Stimulated activated naive CD8-positive, alpha-beta T cell treated with anti-CD3 and anti-CD28 coated beads, Interleukin-15, amount 100 ng/mL, for 72 hours (primary cell): ENCODE data around the gene TMEM266.

Experiments used
- ATAC-seq: fragments of 150-1000 bp; cut with Tn5 transposase; 2 replicates; pipeline ENCODE4 v1.10.0; 2021; ENCODE audit warnings: mild to moderate bottlenecking, moderate library complexity
- DNase-seq, 2 donors: peaks; one replicate each; pipeline ENCODE4 v3.0.0; 2021 to 2022
- H3K27ac Mint-ChIP-seq, 2 donors: one replicate each; pipeline ENCODE4 v1.8.0; 2022; ENCODE audit warnings: mild to moderate bottlenecking in 2 of 2, mixed read lengths in 2 of 2, moderate library complexity in 2 of 2
- H3K27me3 Mint-ChIP-seq: one replicate; pipeline ENCODE4 v1.8.0; 2022; ENCODE audit warnings: mixed read lengths
- H3K4me1 Mint-ChIP-seq: one replicate; pipeline ENCODE4 v1.8.0; 2022; ENCODE audit warnings: mild to moderate bottlenecking, mixed read lengths
- H3K4me3 Mint-ChIP-seq, 2 donors: one replicate each; pipeline ENCODE4 v1.8.0; 2022; ENCODE audit warnings: mild to moderate bottlenecking in 2 of 2, mixed read lengths in 2 of 2, moderate library complexity in 1 of 2
- H3K9me3 Mint-ChIP-seq, 2 donors: one replicate each; pipeline ENCODE4 v1.8.0; 2022; ENCODE audit warnings: mixed read lengths in 2 of 2

TMEM266 gene

DNA sequence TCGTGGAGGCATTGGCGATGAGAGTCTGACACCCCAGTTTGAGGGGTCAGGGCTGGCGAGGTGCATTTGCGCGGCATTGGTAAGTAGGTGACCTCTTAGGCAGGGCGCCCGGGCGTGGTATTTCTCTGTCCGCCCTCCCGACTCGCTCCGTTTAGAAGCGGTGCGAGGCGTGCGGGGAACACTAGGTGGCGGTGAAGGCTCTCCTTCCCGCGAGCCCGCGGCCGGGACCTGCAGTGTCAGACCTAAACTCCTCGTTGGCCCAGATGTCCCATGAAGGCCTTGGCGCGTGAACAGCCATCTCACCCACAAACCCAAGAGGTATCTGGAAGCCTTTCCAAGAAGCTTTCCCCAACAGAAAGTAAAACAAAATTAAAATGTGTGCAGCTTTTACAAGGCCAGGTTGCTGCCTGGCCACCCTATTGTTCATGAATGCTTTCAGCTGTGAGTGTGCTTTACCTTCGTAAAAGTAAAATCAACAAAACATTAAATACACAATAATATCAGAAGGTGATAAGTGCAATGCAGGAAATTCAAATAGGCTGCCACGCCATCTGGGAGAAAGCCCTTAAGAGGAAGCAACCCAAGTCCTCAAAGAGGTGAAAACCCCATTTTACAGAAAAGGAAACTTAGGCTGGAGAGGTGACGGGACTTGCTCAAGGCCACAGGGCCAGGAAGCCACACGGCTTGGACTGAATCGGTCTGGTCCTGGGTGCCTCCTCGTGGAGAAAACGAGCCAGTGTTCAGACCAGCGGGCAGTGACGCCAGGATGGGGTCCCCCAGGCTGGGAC lies 131.2 kb downstream of the TMEM266 start:
- ATAC-seq (peak; percentile 90), DNase-seq (peak; percentile 74 to 75)
- Mint-ChIP-seq H3K4me1 (peaks cover 19% of the 10 kb centered on the region), H3K4me3 (peak overlapping the region; percentile 27 to 38), H3K9me3 (no peaks in the 10 kb centered on the region), H3K27me3 (peaks cover 91% of the 10 kb centered on the region), H3K27ac (no peak overlapping the region)

GRCh38 chr15:76191539-76192244 lies 131.9 kb downstream of the TMEM266 start:
- H3K27ac Mint-ChIP-seq: no peak overlapping the region
- no peaks in the 10 kb centered on the region for H3K9me3 Mint-ChIP-seq
- DNase-seq (no peak), ATAC-seq (no peak)
- H3K27me3 Mint-ChIP-seq: peaks cover 85% of the 10 kb centered on the region
- H3K4me3 Mint-ChIP-seq: no peak overlapping the region
- H3K4me1 Mint-ChIP-seq: peaks cover 19% of the 10 kb centered on the region

DNA sequence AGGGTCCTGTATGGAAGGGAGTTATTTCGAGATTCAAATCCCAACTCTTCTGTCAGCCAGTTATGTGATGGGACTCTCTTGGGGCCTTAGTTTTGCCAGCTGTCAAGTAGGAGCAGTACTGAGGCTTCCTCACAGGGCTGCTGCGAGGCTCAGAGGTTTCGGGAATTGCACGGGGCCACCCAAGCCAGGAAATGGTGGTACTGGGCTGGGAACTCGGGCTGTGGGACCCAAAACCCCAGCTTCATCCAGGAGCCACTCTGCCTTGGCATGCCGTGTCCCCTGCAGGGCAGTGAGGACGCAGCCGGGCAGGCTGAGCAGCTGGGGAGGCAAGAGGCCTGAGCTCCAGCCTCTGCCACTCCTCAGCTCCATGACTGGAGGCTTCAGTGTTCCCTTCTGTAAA lies 132.9 kb downstream of the TMEM266 start:
- ATAC-seq (no peak), DNase-seq (no peak)
- no peaks in the 10 kb centered on the region for H3K9me3 Mint-ChIP-seq
- H3K27me3 Mint-ChIP-seq: peaks cover 76% of the 10 kb centered on the region
- H3K4me1 Mint-ChIP-seq: peaks cover 19% of the 10 kb centered on the region
- H3K4me3 Mint-ChIP-seq: no peak overlapping the region
- no peak overlapping the region for H3K27ac Mint-ChIP-seq

DNA sequence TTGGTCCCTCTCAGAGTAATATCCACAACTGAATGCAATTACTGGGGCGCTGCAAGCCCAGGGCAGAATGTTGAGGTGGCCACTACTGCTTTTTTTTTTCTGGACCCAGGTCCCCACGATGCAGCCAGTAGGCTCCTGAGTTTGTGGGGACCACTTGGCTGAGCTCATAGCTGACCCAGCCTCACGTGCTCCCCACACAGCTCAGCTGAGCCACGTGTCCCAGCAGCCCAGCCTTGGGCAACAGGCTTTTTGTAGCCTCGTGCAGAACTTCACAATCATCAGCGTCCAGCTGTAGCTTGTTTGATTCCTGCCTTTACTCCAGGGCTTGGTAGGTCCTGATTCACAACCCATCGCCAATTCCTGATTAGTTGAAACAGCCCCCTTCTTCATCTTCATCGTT lies 134.1 kb downstream of the TMEM266 start:
- no peak for DNase-seq
- no peak overlapping the region for H3K4me3 Mint-ChIP-seq
- no peaks in the 10 kb centered on the region for H3K9me3 Mint-ChIP-seq
- H3K27me3 Mint-ChIP-seq: peaks cover 64% of the 10 kb centered on the region
- peaks cover 19% of the 10 kb centered on the region for H3K4me1 Mint-ChIP-seq
- ATAC-seq: no peak
- H3K27ac Mint-ChIP-seq: peak overlapping the region in 1 of 2 donors; percentile 37

DNA sequence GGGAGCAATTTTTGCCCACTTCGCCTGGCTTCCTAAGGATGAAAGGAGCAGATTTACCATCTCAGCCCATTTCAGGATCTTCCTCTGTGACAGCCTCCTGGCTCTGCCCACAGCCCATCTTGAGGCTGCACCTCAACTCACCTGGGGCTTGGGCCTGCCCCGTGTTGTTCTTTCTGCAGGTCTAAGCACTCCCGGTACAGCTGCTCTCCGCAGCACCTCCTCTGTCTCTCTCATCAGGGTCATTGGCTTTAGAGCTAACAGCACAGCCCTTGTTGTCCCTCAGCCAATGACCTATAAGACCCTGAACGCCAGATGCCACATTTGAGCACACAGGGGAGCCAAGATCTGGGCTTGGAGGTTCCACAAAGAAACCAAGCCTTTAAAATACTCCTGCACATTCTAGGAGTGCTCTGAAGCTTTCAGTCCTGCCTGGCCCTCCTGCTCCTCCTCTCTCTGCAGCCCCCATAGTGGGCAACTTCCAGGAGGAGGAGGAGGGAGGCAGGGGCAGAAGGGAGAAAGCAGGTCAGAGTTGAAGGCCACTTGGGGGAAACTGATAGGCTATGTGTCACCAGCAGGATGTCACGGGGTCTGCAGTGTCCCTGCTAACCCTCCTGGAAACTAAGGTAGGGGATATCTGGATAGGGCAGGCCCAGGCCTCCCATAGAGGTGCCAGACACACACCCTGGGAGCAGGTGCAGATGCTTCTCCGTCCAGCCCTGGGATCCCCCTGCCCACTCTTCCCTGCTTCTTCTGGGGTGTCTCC lies 135.9 kb downstream of the TMEM266 start:
- ATAC-seq: no peak

GRCh38 chr15:76196269-76197231 lies 136.8 kb downstream of the TMEM266 start:
- DNase-seq (no peak), ATAC-seq (no peak)

More for the DNA sequence above, 135.9 kb downstream of the TMEM266 start:
- Mint-ChIP-seq H3K9me3 (no peaks in the 10 kb centered on the region), H3K27ac (no peak overlapping the region), H3K4me3 (no peak overlapping the region), H3K4me1 (peaks cover 10% of the 10 kb centered on the region), H3K27me3 (peaks cover 47% of the 10 kb centered on the region)
- DNase-seq: no peak

DNA sequence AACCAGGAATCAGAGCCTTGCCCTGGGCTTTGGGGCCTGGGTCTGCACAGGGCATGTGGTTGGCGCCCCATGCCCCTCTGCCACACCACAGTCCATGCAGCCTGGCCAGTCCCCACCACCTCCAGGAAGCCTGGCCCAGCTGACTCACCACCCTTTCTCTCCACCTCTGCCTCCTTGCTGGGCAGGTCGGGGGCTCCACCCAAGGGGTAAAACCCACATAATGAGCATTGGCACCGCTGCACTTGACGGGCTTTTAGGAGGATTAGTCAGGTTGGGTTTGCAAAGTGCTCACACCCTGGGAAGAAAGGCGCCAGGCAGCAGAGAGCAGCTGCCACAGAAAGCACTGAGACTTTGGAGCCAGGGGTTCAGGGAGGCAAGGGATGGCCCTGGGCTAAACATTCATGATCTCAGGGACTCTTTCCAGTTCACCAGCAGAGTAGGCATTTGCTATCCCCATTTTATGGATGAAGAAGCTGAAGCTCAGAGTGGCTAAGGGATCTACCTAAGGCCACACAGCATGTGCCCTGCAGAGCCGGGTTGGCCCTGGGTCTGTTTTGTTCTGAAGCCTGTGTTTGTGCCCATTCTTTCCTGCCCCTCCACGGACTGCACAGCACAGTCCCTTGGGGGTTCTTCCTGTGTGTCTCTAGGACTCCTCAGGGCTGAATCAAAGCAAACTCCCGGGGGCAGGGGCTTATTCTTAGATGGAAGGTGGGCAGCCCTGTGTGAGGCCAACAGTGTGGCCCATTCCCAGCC lies 138.1 kb downstream of the TMEM266 start:
- Mint-ChIP-seq H3K4me3 (no peak overlapping the region), H3K9me3 (no peaks in the 10 kb centered on the region), H3K4me1 (no peaks in the 10 kb centered on the region), H3K27ac (peak overlapping the region in 1 of 2 donors; percentile 81), H3K27me3 (peaks cover 25% of the 10 kb centered on the region)
- ATAC-seq (no peak), DNase-seq (no peak)

More at GRCh38 chr15:76196269-76197231, 136.8 kb downstream of the TMEM266 start:
- Mint-ChIP-seq H3K27ac (no peak overlapping the region), H3K4me1 (peaks cover 2% of the 10 kb centered on the region), H3K9me3 (no peaks in the 10 kb centered on the region), H3K27me3 (peaks cover 38% of the 10 kb centered on the region), H3K4me3 (no peak overlapping the region)

GRCh38 chr15:76198456-76199105 lies 138.8 kb downstream of the TMEM266 start:
- DNase-seq: no peak
- peak overlapping the region in 1 of 2 donors; percentile 81 for H3K27ac Mint-ChIP-seq
- ATAC-seq: no peak
- peaks cover 18% of the 10 kb centered on the region for H3K27me3 Mint-ChIP-seq
- no peak overlapping the region for H3K4me3 Mint-ChIP-seq
- no peaks in the 10 kb centered on the region for H3K4me1 Mint-ChIP-seq
- no peaks in the 10 kb centered on the region for H3K9me3 Mint-ChIP-seq

DNA sequence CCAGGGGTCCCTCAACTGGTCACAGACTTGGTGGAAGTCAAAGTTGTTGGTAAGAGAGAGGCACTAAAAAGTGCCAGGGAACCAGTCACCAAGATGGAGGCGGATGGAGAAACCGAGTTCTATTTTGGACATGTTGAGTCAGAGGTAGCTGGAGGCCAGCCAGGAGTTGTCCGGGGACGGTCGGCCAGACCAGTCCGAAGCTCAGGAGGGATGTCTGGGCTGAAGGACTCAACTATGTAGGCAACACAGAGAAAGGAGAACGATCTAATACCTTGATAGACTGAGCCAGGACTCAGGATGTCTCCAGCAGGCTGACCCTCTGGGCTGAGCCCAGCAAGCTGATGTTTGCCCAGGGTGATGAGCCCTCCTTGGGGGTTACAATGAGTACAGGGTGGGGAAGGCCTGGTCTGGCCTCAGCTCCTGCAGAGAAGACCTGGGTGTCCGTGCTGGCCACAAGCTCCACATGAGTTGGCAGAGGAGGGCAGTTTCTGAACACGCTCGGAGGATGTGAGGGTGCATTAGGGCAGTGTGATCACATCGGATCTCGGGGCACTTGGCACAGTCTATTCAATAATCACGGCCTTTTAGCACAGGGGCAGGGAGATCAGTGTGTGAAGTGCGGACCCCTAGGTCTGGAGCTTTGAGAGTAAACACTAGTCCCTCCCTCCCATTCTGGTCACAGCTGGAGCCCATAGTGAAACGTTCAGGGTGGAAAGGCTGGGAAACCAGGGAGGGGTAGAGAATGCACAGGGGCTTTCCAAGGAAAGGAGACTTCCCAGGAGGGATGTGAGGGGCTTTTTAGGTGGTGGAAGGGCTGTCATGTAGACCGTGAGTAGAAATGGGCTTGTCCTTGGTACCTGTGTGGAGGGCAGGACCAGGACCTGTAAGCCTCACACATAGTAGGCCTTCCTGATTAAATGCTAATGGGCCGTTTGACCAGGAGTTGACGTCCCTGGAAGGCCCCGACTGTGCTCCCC lies 139.6 kb downstream of the TMEM266 start:
- Mint-ChIP-seq H3K27ac (peak overlapping the region in 1 of 2 donors; percentile 19), H3K4me1 (no peaks in the 10 kb centered on the region), H3K4me3 (no peak overlapping the region), H3K27me3 (peaks cover 10% of the 10 kb centered on the region), H3K9me3 (no peaks in the 10 kb centered on the region)
- no peak for ATAC-seq
- no peak for DNase-seq

GRCh38 chr15:76200083-76200465 lies 140.3 kb downstream of the TMEM266 start:
- Mint-ChIP-seq H3K27ac (no peak overlapping the region), H3K9me3 (no peaks in the 10 kb centered on the region), H3K27me3 (peaks cover 8% of the 10 kb centered on the region), H3K4me1 (no peaks in the 10 kb centered on the region), H3K4me3 (no peak overlapping the region)
- no peak for ATAC-seq
- DNase-seq: no peak

DNA sequence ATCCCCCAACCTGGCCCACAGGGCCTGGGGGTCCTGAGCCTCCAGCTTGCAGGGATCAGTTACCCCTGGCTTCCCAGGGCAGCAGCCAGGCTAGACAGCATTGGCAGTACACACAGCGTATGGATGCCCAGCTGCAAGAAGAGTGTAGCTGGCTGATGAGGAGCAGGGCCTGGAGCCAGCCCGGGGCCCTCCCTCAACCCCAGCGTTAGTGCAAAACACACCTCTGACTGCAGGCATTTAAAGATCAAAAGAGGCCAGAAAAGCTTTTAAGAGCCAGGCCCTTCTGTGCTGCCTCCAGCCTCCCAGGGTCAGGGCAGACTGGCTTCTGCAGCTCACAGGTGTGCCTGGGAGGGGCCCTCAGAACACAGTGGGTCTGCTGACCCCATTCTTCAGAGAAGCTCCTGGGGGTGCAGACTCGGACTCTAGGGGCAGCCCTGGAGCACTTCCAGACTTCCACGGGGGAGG lies 140.9 kb downstream of the TMEM266 start:
- H3K4me1 Mint-ChIP-seq: no peaks in the 10 kb centered on the region
- peaks cover 2% of the 10 kb centered on the region for H3K27me3 Mint-ChIP-seq
- peak overlapping the region in 1 of 2 donors; percentile 72 for H3K27ac Mint-ChIP-seq
- ATAC-seq (no peak), DNase-seq (no peak)
- no peaks in the 10 kb centered on the region for H3K9me3 Mint-ChIP-seq
- H3K4me3 Mint-ChIP-seq: no peak overlapping the region

DNA sequence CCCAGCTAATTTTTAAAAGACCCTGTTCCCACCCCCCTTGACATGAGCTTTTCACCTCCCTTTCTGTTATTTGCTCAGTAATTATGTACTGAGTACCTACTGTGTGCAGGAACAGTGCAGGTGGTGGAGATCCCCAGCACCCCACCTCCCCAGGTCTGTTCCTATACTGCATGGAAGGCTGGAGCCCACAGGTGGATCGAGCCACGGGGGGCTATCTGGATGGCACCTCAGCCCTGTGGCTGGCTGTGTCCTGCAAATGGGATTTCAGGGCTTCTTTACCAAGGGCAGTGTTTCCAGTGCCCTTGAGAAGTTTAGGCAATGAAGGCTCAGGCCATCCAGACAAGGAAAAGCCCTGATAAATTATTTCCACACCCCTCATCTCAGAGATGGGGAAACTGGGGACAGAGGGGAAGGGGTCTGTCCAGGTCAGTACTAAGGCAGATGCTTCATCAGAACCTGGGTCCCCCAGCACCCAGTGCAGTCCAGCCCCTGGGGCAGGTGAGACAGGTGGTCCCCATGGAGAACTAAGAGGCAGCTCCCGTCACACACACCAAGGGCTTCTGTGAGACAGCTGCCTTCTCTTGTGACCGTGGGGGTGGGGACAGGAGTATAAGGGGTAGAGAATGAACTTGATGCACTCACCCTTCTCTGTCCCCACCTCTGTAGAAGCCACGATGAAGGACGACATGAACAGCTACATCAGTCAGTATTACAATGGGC lies 141.9 kb downstream of the TMEM266 start:
- no peak for DNase-seq
- Mint-ChIP-seq H3K27ac (peak overlapping the region in 1 of 2 donors; percentile 81), H3K4me3 (no peak overlapping the region), H3K4me1 (no peaks in the 10 kb centered on the region), H3K27me3 (no peaks in the 10 kb centered on the region), H3K9me3 (no peaks in the 10 kb centered on the region)
- no peak for ATAC-seq
